Stimulated activated naive CD8-positive, alpha-beta T cell treated with anti-CD3 and anti-CD28 coated beads, Interleukin-15, Interleukin-2, amounts not matched to agents 100 ng/mL and 50 ng/mL, for 24 hours (primary cell): ENCODE results near the gene CENPX.

Experiments used
- H3K27ac Mint-ChIP-seq: one replicate; pipeline ENCODE4 v1.8.0; 2021; ENCODE audit warnings: mild to moderate bottlenecking, mixed read lengths
- H3K27me3 Mint-ChIP-seq: one replicate; pipeline ENCODE4 v1.8.0; 2021; ENCODE audit warnings: mixed read lengths
- H3K36me3 Mint-ChIP-seq: one replicate; pipeline ENCODE4 v1.8.0; 2021; ENCODE audit warnings: low read depth, mixed read lengths
- H3K4me1 Mint-ChIP-seq: one replicate; pipeline ENCODE4 v1.8.0; 2021; ENCODE audit warnings: low read depth, mixed read lengths
- H3K4me3 Mint-ChIP-seq: one replicate; pipeline ENCODE4 v1.8.0; 2021; ENCODE audit warnings: mild to moderate bottlenecking, mixed read lengths
- H3K9me3 Mint-ChIP-seq: one replicate; pipeline ENCODE4 v1.8.0; 2021; ENCODE audit warnings: mixed read lengths

Gene CENPX

GRCh38 chr17:81996757-81997441 is 25.8 kb downstream of the CENPX start:
- Mint-ChIP-seq H3K27me3 (no peaks in the 10 kb centered on the region), H3K27ac (no peak overlapping the region), H3K9me3 (no peaks in the 10 kb centered on the region), H3K4me1 (no peaks in the 10 kb centered on the region), H3K36me3 (no peaks in the 10 kb centered on the region), H3K4me3 (no peak overlapping the region)

DNA sequence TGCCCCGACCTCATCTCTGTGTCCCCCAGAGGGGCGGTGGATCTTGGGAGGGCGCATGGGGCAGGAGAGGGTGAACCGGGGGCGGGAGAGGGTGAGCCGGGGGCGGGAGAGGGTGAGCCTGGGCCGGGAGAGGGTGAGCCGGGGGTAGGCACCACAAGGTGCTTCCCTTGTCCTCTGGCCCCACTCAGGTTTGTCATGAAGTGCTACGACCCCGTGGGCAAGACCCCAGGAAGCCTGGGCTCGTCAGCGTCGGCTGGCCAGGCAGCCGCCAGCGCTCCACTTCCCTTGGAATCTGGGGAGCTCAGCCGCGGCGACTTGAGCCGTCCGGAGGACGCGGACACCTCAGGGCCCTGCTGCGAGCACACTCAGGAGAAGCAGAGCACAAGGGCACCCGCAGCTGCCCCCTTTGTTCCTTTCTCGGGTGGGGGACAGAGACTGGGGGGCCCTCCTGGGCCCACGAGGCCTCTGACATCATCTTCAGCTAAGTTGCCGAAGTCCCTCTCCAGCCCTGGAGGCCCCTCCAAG is 26.4 kb downstream of the CENPX start:
- H3K4me3 Mint-ChIP-seq: no peak overlapping the region
- no peak overlapping the region for H3K27ac Mint-ChIP-seq
- H3K27me3 Mint-ChIP-seq: no peaks in the 10 kb centered on the region
- no peaks in the 10 kb centered on the region for H3K4me1 Mint-ChIP-seq
- H3K36me3 Mint-ChIP-seq: no peaks in the 10 kb centered on the region
- no peaks in the 10 kb centered on the region for H3K9me3 Mint-ChIP-seq

- Mint-ChIP-seq H3K4me1 (no peaks in the 10 kb centered on the region), H3K27me3 (no peaks in the 10 kb centered on the region), H3K36me3 (no peaks in the 10 kb centered on the region), H3K27ac (no peak overlapping the region), H3K4me3 (no peak overlapping the region), H3K9me3 (no peaks in the 10 kb centered on the region)
These were observed 27.0 kb downstream of the CENPX start for GRCh38 chr17:81995463-81996231.

- Mint-ChIP-seq H3K9me3 (no peaks in the 10 kb centered on the region), H3K4me1 (no peaks in the 10 kb centered on the region), H3K27me3 (no peaks in the 10 kb centered on the region), H3K36me3 (no peaks in the 10 kb centered on the region), H3K4me3 (no peak overlapping the region), H3K27ac (no peak overlapping the region)
These were observed 27.9 kb downstream of the CENPX start for GRCh38 chr17:81994593-81995462.

DNA sequence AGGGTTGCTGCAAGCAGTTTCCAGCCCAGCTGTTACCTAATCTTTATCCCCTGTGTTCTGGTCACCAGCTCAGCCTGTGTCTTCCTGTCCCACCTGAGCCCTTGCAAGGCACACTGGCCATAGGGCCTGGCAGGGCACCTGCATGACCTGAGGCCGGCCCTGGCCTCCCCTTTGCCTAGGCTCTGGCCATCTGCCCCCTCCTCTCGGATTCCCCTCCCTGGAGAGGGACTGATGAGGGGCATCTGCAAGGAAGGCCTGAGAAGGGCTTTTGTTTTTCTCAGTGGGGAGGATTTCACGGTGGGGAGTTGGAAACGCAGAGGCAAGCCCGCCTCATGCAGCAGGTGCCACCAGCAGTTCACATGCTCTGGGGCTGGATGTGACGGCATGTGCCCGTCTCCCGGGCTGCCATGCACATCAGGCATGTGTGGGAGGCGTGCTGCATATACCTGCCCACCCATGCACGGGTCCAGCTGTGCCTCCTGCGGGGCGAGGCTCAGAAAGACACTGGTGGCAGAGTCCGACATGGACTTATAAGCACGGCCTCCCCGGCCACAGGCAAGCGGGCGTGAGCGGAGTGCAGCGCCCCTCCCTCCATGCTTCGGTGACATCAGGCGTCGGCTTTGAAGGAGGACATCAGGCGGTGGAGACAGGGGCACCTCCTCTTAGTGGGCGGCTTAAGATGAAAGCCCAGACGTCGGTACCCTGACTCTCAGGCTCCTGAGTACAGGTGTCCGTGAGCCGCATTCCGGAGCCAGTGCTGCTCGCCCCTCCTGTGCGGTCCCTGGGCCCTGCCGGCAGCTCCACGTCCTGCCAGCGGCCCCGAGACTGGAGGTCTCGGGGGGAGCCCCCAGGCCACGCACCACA is 28.7 kb downstream of the CENPX start:
- H3K36me3 Mint-ChIP-seq: no peaks in the 10 kb centered on the region
- H3K4me1 Mint-ChIP-seq: no peaks in the 10 kb centered on the region
- no peaks in the 10 kb centered on the region for H3K27me3 Mint-ChIP-seq
- no peak overlapping the region for H3K27ac Mint-ChIP-seq
- no peak overlapping the region for H3K4me3 Mint-ChIP-seq
- no peaks in the 10 kb centered on the region for H3K9me3 Mint-ChIP-seq

DNA sequence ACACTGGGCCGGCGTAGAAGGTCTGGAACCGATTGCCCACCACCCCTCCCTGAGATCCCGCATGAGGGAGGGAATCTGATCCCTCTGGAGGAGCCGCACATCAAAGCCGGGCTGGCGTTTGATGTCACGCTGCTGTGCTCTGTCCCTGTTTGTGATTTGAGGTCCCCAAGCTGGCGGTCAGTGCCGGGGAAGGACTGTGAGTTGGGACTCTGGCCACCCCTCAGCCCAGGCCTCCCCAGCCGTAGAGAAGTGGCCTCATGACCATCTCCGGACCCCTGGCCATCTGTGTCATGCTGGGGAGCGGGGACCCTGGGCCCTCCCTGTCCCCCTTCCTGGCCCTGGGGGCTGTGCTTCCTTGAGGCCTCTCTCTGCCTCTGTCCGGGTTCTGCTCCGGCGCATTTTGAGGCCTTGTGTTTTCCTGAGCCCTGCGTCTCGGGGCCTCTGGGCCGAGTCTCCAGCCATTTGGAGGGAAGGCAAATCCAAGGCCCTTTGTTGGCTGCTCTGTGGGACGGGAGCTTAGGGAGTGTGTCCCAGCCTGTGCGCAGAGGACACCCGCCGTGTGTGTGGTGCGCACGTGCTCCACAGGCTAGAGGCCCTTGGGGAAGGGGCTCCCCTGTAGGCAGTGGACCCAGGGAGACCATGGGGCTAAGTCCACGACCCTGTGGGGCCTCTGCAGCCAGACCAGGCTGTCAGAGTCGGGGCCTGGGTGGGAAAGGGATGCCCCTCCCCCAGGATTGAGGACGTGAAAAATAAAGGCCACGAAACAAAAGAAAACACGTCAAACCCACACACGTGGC is 30.2 kb downstream of the CENPX start:
- Mint-ChIP-seq H3K4me1 (no peaks in the 10 kb centered on the region), H3K36me3 (no peaks in the 10 kb centered on the region), H3K9me3 (no peaks in the 10 kb centered on the region), H3K27me3 (no peaks in the 10 kb centered on the region), H3K27ac (no peak overlapping the region), H3K4me3 (no peak overlapping the region)

DNA sequence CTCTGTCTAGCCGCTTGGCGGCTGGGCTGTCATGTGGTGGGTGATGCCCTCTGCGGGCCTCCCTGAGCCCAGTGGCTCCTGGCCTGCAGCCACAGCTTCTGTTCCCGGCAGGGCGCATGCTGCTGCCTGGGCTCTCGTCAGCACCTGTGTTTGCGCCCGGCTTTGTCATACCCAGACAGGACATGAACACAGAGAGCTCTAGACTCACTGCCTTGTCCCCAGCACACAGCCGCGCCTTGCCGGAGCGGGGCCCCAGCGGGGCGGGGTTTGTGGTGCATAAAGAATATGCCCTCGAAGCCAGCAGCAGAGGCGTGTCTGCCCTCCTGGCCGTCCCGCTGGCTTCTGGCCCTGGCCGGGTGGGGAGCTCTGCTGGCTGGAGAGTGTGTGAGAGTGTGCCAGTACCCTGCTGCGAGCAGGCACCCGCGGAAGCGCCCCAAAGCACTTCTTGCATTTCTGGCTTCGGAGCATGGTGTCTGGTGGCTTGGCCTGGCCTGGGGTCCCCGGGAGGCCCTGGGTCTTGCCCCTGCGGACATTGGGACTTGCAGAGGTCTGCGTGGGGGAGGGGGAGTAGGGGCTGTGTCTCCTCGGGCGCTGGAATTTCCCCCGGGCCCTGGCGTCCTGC is 30.9 kb downstream of the CENPX start:
- Mint-ChIP-seq H3K4me1 (no peaks in the 10 kb centered on the region), H3K4me3 (no peak overlapping the region), H3K9me3 (no peaks in the 10 kb centered on the region), H3K36me3 (peaks cover 1% of the 10 kb centered on the region), H3K27me3 (no peaks in the 10 kb centered on the region), H3K27ac (no peak overlapping the region)

- Mint-ChIP-seq H3K27ac (no peak overlapping the region), H3K9me3 (no peaks in the 10 kb centered on the region), H3K4me1 (no peaks in the 10 kb centered on the region), H3K4me3 (no peak overlapping the region), H3K27me3 (no peaks in the 10 kb centered on the region), H3K36me3 (peaks cover 7% of the 10 kb centered on the region)
These were observed 31.6 kb downstream of the CENPX start for GRCh38 chr17:81990836-81991683.

DNA sequence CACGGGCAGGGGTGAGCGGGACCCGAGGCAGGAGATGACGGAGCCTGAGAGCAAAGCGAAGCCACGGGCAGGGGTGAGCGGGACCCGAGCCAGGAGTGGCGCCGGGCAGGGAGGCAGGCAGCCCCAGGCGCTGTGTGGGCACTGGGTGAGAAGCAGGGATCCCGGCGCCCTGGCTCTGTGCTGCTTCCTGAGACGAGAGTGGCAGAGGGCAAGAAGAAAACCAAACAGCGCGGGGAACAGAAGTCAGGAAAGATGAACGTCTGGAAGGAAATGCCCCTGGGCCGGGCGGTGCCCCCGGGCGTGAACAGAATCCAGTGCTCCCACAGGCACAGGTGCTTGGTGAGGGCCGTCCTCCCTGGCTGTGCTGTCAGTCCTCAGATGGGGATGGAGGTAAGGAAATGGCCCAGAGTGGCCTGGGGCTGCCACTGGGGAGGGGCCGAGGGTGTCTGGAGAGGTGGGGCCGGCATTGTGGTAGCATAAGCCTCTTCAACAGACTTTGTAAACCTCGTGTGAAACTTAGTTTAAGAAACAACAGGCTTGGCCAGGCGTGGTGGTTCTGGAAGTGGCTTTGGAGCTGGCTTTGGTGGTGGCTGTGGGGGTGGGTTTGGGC is 35.4 kb downstream of the CENPX start:
- peaks cover 16% of the 10 kb centered on the region for H3K36me3 Mint-ChIP-seq
- H3K27me3 Mint-ChIP-seq: no peaks in the 10 kb centered on the region
- no peaks in the 10 kb centered on the region for H3K9me3 Mint-ChIP-seq
- H3K27ac Mint-ChIP-seq: no peak overlapping the region
- no peak overlapping the region for H3K4me3 Mint-ChIP-seq
- peaks cover 5% of the 10 kb centered on the region for H3K4me1 Mint-ChIP-seq

DNA sequence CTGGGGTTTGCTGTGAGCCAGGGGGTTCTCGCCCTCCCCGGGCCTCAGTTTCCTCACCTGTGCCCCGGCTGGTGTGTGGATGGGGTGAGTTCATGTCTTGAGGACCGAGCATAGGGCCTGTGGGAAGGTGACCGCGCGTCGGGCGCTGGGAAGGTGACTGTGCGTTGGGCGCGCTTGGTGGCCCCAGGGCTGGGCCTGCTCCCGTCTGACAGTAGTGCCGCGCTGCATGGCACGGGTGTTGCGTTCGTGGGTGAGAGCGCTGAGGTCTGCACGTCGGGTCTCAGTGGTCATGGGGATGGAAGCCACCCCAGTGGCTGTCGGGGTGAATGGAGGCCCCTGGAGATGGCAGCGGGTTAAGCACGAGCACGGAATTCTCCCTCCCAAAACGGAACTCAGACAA is 36.1 kb downstream of the CENPX start:
- no peaks in the 10 kb centered on the region for H3K27me3 Mint-ChIP-seq
- peaks cover 5% of the 10 kb centered on the region for H3K4me1 Mint-ChIP-seq
- no peak overlapping the region for H3K27ac Mint-ChIP-seq
- no peak overlapping the region for H3K4me3 Mint-ChIP-seq
- peaks cover 17% of the 10 kb centered on the region for H3K36me3 Mint-ChIP-seq
- no peaks in the 10 kb centered on the region for H3K9me3 Mint-ChIP-seq

DNA sequence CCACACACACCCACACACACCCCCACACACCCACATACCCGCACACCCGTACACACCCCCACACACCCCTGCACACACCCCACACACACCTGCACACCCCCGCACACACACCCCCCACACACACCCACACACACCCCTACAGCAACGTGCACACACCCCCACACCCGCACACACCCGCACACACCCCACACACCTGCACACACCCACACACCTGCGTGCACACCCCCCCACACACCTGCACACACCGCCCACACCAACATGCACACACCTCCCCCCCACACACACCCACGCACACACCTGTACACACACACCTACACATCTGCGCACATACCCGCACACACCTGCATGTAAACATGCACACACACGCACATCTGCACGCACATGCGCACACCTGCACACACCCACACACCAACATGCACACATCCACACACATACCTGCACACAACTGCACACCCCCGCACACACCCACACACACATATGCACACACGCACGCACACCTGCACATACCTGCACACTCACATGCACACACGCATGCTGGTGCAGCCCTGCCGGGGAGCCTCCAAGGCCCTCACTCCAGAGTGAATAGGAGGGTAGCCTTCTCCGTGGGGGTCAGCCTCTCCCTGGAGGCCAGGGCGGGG is 37.8 kb downstream of the CENPX start:
- Mint-ChIP-seq H3K4me1 (peaks cover 15% of the 10 kb centered on the region), H3K4me3 (no peak overlapping the region), H3K27ac (peak overlapping the region; percentile 45), H3K36me3 (peaks cover 24% of the 10 kb centered on the region), H3K27me3 (no peaks in the 10 kb centered on the region), H3K9me3 (no peaks in the 10 kb centered on the region)
